ENCODE results near the gene EFCAB6. TPM values are rescaled to one million over a fixed set of nuclear protein-coding genes. Genes with fewer than 3 reads are reported as not detected.

The EFCAB6 gene
- total RNA-seq, 1 donor from 2014 or later = 1.1 TPM

- TF ChIP-seq CTCF (IDR thresholded peaks at IDR 0.05) = no peak
- Mint-ChIP-seq H3K9me3 (ENCODE audit: low read depth) (no peaks in the 10 kb centered on the region), H3K27ac (ENCODE audit: unreplicated experiment) (no peak overlapping the region), H3K4me1 (ENCODE audit: low read depth) (no peaks in the 10 kb centered on the region), H3K36me3 (ENCODE audit: low read depth) (no peaks in the 10 kb centered on the region), H3K4me3 (ENCODE audit: unreplicated experiment) (no peak overlapping the region), H3K27me3 (ENCODE audit: low read depth) (peaks cover 19% of the 10 kb centered on the region)
- DNase-seq (ENCODE audit: low spot score) = no peak
Measured at GRCh38 chr22:43543522-43544288, 268.4 kb downstream of the EFCAB6 start.

GRCh38 chr22:43542681-43543521 is 269.2 kb downstream of the EFCAB6 start:
- Mint-ChIP-seq H3K27ac (ENCODE audit: unreplicated experiment) (no peak overlapping the region), H3K9me3 (ENCODE audit: low read depth) (no peaks in the 10 kb centered on the region), H3K36me3 (ENCODE audit: low read depth) (no peaks in the 10 kb centered on the region), H3K4me1 (ENCODE audit: low read depth) (no peaks in the 10 kb centered on the region), H3K4me3 (ENCODE audit: unreplicated experiment) (no peak overlapping the region), H3K27me3 (ENCODE audit: low read depth) (peaks cover 23% of the 10 kb centered on the region)
- no peak for DNase-seq (ENCODE audit: low spot score)
- no peak for TF ChIP-seq CTCF (IDR thresholded peaks at IDR 0.05)

DNA sequence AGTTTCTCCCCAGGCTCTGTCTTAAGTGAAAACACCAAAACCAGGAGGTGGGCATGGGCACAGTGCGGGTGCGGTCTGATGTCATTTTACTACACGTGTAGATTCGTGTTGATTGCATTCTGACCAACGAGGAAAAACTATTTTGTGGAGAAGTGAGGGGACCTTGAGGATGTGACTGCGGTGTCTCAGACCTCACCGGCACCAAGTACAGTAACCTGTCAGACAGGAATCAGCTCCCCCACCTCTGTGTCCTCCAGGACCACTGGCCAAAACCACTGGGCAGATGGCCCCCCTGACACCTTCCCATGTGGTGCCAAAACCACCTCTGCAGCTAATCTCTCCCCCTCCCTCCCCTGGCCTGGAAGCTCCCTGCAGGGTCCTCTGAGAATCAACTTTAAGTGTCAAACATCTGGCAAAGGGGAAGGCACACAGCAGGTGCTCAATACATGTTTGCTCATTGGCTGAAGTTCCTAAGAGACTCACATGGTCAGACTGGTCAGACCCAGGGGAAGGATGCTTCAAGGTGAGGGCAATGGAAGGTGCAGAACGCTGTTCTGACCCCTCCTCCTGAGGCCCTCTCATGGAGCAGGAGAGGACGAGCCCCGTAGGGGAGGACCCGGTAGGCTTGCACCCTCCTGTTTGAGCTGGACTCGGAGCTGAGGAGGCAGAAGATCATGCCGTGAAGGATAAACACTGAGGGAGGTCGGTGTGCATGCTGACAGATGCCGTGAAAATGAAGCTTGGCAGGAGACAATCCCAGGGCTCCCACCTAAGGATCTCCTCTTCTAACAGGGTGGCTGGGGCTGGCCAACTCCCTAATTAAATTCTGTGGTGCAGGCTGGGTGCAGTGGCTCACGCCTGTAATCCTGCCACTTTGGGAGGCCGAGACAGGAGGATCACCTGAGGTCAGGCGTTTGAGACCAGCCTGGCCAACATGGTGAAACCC is 270.4 kb downstream of the EFCAB6 start:
- no peak overlapping the region for H3K4me3 Mint-ChIP-seq (ENCODE audit: unreplicated experiment)
- H3K27me3 Mint-ChIP-seq (ENCODE audit: low read depth) = peaks cover 23% of the 10 kb centered on the region
- H3K9me3 Mint-ChIP-seq (ENCODE audit: low read depth) = no peaks in the 10 kb centered on the region
- DNase-seq (ENCODE audit: low spot score) = no peak
- TF ChIP-seq CTCF (IDR thresholded peaks at IDR 0.05) = no peak
- H3K27ac Mint-ChIP-seq (ENCODE audit: unreplicated experiment) = no peak overlapping the region
- no peaks in the 10 kb centered on the region for H3K36me3 Mint-ChIP-seq (ENCODE audit: low read depth)
- H3K4me1 Mint-ChIP-seq (ENCODE audit: low read depth) = no peaks in the 10 kb centered on the region

GRCh38 chr22:43541022-43541421 is 271.1 kb downstream of the EFCAB6 start:
- peaks cover 2% of the 10 kb centered on the region for H3K9me3 Mint-ChIP-seq (ENCODE audit: low read depth)
- no peaks in the 10 kb centered on the region for H3K4me1 Mint-ChIP-seq (ENCODE audit: low read depth)
- peaks cover 2% of the 10 kb centered on the region for H3K36me3 Mint-ChIP-seq (ENCODE audit: low read depth)
- no peak overlapping the region for H3K4me3 Mint-ChIP-seq (ENCODE audit: unreplicated experiment)
- H3K27me3 Mint-ChIP-seq (ENCODE audit: low read depth) = peaks cover 22% of the 10 kb centered on the region
- DNase-seq (ENCODE audit: low spot score) = no peak
- H3K27ac Mint-ChIP-seq (ENCODE audit: unreplicated experiment) = no peak overlapping the region
- TF ChIP-seq CTCF (IDR thresholded peaks at IDR 0.05) = no peak

Measured in chondrocyte (in vitro differentiated cells).